GM19463 (cell line): ENCODE data around the gene GALNT16.
"Not testable (repeated sequence)": the region's sequence is repeated elsewhere in the genome, so short reads cannot be mapped to it uniquely, and the experiment has no call there.

Experiments
- ATAC-seq: cut with Tn5 transposase; IDR thresholded peaks from one replicate; pipeline ENCODE4 v1.9.1; 2021; ENCODE audit warnings: mild to moderate bottlenecking, moderate library complexity; ENCODE audit not compliant: unreplicated experiment

The GALNT16 gene

DNA sequence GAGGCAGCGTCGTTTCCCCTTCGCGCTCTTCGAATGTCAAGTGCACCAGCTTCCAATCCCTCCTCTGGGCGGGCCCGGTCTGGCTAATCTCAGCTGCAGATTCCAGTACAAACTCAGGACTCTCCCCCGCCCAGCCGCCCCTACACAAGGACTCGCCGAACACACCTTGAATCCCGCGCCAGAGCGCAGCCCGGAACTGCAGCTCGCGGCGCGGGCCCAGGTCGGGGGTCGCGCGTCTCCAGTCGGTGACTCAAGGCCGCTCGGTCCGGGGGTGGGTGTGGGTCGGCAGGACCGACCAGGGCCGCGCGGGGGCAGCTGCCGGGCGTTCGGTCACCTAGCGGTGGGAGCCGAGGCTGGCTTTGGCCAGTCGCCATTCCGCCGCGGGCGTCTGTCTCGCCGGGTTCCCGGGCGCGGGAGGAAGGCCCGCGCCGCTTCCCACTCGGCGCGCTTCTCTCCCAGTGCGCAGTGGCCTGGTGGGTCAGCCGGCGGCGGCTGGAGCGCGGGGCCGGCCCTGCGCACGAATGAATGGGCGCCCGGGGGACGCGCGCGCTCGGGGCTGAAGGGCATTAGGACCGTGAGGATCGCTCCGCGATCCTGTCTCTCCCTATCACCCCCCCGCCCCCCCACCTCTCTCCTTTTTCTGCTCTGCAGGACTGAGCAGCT is at the start of gene GALNT16:
GALNT16 (plus strand) TSS at position 632 of the 663 bp plus-strand sequence. CDS start 133 bp downstream, outside the sequence.
- ATAC-seq = no peak

GRCh38 chr14:69214393-69214792 is 45.6 kb upstream of the GALNT16 start:
- ATAC-seq = no peak

DNA sequence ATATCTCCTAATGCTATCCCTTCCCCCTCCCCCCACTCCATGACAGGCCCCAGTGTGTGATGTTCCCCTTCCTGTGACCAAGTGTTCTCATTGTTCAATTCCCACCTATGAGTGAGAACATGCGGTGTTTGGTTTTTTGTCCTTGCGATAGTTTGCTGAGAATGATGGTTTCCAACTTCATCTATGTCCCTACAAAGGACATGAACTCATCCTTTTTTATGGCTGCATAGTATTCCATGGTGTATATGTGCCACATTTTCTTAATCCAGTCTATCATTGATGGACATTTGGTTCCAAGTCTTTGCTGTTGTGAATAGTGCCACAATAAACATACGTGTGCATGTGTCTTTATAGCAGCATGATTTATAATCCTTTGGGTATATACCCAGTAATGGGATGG is 42.3 kb upstream of the GALNT16 start:
- not testable (repeated sequence) for ATAC-seq

GRCh38 chr14:69224946-69225345 is 35.0 kb upstream of the GALNT16 start:
- ATAC-seq = no peak

DNA sequence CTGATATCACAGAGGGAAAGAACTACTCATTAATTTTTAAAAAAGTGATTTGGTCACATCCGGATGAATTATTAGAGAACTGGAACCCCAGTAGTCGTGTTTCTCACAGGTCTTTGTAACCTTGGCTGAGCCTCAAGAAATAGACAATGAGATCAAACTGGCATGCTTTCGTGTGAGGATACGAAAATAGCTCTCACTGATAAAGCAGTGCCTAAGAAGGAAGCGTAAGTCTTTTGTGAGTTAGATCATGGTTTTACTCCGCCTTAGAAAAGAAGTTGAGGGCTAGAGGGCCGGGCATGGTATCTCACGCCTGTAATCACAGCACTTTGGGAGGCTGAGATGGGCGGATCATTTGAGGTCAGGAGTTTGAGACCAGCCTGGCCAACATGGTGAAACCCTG is 33.8 kb upstream of the GALNT16 start:
- no peak for ATAC-seq

- no peak for ATAC-seq
Observed at GRCh38 chr14:69226736-69227135, 33.2 kb upstream of the GALNT16 start.

DNA sequence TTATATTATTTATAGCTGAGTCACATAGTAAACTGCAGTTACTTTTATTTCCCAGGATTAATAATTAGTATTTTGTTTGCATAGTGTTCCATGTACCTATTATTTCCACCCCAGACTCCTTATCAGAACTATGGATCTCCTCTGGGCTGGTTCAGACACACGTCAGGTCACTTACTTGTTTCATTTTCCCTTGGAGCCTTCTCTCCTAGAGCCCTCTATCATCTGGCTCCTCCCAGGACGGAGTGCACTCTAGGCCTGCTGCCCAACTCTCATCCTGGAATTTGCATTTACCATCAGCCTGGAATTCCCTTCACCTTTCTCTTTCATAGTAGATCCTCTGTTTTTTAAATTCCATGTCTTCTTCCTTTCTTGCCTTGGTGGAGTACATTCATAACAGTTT is 28.5 kb upstream of the GALNT16 start:
- ATAC-seq = no peak

GRCh38 chr14:69232388-69232787 is 27.6 kb upstream of the GALNT16 start:
- no peak for ATAC-seq

GRCh38 chr14:69234106-69234505 is 25.9 kb upstream of the GALNT16 start:
- ATAC-seq = no peak

GRCh38 chr14:69235708-69236107 is 24.2 kb upstream of the GALNT16 start:
- ATAC-seq = no peak

- ATAC-seq = no peak
Observed at GRCh38 chr14:69237142-69237541, 22.8 kb upstream of the GALNT16 start.

DNA sequence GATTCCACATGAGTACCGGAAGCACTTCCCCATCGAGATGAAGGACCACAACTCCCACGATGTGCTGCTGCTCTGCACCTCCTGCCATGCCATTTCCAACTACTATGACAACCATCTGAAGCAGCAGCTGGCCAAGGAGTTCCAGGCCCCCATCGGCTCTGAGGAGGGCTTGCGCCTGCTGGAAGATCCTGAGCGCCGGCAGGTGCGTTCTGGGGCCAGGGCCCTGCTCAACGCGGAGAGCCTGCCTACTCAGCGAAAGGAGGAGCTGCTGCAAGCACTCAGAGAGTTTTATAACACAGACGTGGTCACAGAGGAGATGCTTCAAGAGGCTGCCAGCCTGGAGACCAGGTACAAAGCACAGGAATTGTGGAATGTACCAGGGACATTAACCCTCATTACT is 22.4 kb upstream of the GALNT16 start:
- ATAC-seq = no peak

DNA sequence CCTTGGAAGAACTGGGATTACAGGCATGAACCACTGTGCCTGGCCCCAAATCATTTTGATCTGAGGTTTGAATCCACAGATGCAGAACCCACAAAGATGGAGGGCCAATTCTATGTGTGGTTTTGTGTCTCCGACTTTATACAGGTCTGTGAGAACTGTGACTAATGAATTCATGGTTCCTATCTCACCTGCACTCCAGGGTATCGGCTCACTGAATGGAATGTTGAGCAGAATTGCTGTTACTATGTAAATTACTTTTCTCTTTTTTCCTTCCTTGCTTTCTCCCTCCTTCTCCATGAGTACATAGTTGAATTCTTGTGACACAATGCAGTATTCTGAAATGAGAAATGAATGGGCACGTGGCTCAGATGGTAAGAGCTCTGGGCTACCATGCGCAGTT is 21.1 kb upstream of the GALNT16 start:
- ATAC-seq = no peak

DNA sequence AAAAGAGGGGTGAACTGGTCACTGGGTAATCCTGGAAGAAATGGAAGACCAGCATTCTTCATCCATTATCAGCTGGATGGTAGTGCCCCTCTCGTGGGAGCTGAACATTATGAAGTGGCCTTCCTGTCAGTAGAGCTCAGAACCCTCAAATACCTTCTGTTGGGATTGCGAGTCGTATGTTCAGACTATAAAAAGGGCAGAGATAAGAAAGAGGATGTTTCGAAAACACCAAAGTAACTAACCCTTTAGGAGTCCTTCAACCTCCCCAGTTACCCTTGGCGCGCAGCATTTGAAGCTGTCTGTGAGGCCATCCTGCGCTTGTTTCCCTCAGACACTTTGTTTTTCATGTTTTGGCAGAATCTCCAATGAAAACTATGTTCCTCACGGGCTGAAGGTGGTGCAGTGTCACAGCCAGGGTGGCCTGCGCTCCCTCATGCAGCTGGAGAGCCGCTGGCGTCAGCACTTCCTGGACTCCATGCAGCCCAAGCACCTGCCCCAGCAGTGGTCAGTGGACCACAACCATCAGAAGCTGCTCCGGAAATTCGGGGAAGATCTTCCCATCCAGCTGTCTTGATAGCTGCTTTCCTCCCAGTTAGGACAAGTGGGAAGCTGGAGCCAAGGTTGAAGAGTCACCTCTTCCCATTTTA is 19.3 kb upstream of the GALNT16 start:
- no peak for ATAC-seq

DNA sequence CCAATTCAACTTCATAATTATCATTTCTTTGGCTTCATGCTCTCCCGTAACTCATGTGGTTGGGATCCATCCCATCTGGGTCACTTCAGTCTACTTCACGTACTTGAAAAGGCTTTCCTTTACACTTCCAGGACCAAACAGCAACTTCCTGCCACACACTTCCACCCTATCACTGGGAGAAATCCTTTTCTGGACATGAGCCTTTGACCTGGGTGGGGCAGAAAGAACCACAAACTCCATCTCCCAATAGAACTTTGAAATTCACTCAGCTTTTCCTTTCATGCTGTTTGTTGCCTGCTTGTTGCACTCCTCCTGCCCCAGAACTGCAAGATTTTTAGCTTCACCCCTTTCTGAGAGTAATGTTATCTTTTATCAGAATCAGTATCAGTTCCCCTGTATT is 18.4 kb upstream of the GALNT16 start:
- no peak for ATAC-seq

- ATAC-seq = no peak
Observed at GRCh38 chr14:69242311-69243224, 17.4 kb upstream of the GALNT16 start.

- no peak for ATAC-seq
Observed at GRCh38 chr14:69244946-69245345, 15.0 kb upstream of the GALNT16 start.

GRCh38 chr14:69246331-69246730 is 13.6 kb upstream of the GALNT16 start:
- no peak for ATAC-seq

DNA sequence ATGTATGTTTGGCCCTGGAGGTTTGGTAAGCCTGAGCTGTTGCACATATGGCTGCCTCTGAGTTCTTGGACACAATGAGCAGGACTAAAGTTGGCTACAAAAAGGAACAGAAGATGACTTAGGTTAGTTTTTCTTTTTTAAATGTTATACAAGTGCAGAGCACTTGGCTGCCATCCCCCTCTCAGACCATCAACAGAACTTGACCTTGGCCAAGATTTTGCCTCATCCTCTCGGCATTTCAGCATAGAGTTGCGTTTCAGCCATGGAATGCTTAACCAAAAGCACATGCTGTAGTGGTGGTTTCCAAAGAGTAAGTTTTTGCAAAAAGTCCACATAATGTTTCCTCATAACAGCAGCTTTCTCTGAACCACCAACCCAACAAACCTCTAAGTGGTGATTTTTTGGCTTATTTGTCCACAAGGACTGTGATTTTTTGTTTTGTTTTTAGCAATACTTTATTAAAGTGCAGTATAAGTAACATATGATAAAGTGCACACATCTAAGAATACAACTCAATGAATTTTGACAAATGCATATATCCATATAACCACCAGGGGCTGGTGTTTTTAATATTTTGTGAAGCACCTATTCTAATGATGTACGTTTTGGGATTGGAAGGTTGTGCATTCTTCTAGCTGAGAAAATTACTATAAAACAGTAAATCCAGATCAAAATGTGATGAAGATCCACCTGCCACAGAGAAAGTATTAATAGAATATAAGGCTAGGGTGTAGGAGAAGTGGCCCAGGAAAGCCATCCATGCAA is 12.1 kb upstream of the GALNT16 start:
- ATAC-seq = no peak

- ATAC-seq = no peak
Observed at GRCh38 chr14:69249603-69250002, 10.4 kb upstream of the GALNT16 start.

DNA sequence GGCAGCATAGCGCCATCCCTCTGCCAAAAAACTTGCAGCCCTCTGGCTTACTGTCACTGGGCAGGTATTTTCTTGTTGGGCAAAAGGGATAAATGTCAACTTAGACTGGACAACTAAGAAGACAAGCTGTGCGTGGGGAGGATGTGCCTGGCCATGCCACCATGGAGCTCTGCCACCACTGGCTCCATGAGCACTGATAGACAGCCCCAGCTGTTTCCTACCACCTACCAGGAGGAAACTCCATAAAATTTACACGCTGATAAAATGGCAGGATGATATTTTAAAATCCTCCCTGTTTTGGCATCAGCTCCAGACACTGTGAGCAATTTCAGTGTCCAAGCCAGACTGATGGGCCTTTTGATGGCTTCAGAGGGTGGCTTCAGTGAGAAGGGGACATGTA is 7.1 kb upstream of the GALNT16 start:
- ATAC-seq = no peak
